Ishikawa (cell line): ENCODE results near the gene SLC23A2.

ENCODE experiments used
- CEBPB ChIP-seq: IDR thresholded peaks from 2 replicates; pipeline ENCODE4 v1.6.1; 2012
- CREB1 ChIP-seq: IDR thresholded peaks from 2 replicates; pipeline ENCODE4 v1.6.1; 2012; ENCODE audit warnings: low read depth
- EGR1 ChIP-seq: IDR thresholded peaks from 2 replicates; pipeline ENCODE4 v1.6.1; 2012
- EP300 ChIP-seq: IDR thresholded peaks from 2 replicates; pipeline ENCODE4 v1.6.1; 2012; ENCODE audit warnings: borderline replicate concordance
- FOXM1 ChIP-seq: IDR thresholded peaks from 2 replicates; pipeline ENCODE4 v1.6.1; 2012; ENCODE audit warnings: low read depth, borderline replicate concordance
- NFIC ChIP-seq: IDR thresholded peaks from 2 replicates; pipeline ENCODE4 v1.6.1; 2012
- RAD21 ChIP-seq: IDR thresholded peaks from 2 replicates; pipeline ENCODE4 v1.6.1; 2012; ENCODE audit warnings: low read depth
- TAF1 ChIP-seq: IDR thresholded peaks from 2 replicates; pipeline ENCODE4 v1.6.1; 2012; ENCODE audit warnings: low read depth, mild to moderate bottlenecking
- TCF12 ChIP-seq: IDR thresholded peaks from 2 replicates; pipeline ENCODE4 v1.6.1; 2012; ENCODE audit warnings: low read depth
- TEAD4 ChIP-seq: IDR thresholded peaks from 2 replicates; pipeline ENCODE4 v1.6.1; 2012
- YY1 ChIP-seq: IDR thresholded peaks from 2 replicates; pipeline ENCODE4 v1.6.1; 2012; ENCODE audit warnings: low read depth
- ZBTB7A ChIP-seq: IDR thresholded peaks from 2 replicates; pipeline ENCODE4 v1.6.1; 2012; ENCODE audit warnings: low read depth
- TF ChIP-seq, protein P1 (sequence below): IDR thresholded peaks from 2 replicates; pipeline ENCODE4 v1.6.1; 2012; ENCODE audit warnings: low read depth, mild to moderate bottlenecking
- TF ChIP-seq, protein P2 (sequence below): IDR thresholded peaks from 2 replicates; pipeline ENCODE4 v1.6.1; 2012

DNA sequence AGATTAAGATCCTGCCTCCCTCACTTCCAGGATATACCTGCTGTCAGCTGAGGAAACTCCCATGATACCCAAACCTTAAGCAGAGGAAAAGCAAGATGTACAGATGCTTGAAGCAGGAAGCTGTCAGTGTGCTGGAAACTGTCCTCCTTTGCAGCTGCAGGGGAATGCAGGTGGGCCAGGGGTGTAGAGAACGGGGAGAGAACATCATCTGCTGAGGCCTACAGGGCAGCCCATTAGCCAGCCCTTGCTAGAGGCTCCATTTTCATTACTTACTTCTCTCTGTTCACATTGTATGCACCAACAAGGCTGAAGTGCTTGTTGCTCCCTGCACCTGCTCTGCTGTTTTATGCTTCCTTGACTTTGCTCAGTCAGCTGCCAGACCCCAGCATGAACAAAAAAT lies 160.5 kb downstream of the SLC23A2 start:
- TF ChIP-seq, protein P1, sequence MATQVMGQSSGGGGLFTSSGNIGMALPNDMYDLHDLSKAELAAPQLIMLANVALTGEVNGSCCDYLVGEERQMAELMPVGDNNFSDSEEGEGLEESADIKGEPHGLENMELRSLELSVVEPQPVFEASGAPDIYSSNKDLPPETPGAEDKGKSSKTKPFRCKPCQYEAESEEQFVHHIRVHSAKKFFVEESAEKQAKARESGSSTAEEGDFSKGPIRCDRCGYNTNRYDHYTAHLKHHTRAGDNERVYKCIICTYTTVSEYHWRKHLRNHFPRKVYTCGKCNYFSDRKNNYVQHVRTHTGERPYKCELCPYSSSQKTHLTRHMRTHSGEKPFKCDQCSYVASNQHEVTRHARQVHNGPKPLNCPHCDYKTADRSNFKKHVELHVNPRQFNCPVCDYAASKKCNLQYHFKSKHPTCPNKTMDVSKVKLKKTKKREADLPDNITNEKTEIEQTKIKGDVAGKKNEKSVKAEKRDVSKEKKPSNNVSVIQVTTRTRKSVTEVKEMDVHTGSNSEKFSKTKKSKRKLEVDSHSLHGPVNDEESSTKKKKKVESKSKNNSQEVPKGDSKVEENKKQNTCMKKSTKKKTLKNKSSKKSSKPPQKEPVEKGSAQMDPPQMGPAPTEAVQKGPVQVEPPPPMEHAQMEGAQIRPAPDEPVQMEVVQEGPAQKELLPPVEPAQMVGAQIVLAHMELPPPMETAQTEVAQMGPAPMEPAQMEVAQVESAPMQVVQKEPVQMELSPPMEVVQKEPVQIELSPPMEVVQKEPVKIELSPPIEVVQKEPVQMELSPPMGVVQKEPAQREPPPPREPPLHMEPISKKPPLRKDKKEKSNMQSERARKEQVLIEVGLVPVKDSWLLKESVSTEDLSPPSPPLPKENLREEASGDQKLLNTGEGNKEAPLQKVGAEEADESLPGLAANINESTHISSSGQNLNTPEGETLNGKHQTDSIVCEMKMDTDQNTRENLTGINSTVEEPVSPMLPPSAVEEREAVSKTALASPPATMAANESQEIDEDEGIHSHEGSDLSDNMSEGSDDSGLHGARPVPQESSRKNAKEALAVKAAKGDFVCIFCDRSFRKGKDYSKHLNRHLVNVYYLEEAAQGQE = no peak
- TF ChIP-seq CEBPB (no peak), NFIC (no peak), EP300 (no peak), CREB1 (no peak), RAD21 (no peak), TEAD4 (no peak), FOXM1 (no peak), EGR1 (no peak), TAF1 (no peak), TCF12 (no peak), YY1 (no peak), ZBTB7A (no peak)
- TF ChIP-seq, protein P2, sequence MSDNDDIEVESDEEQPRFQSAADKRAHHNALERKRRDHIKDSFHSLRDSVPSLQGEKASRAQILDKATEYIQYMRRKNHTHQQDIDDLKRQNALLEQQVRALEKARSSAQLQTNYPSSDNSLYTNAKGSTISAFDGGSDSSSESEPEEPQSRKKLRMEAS = no peak
